ENCODE measurements around the gene OR2A1. TPM values are rescaled to one million over a fixed set of nuclear protein-coding genes. Genes with fewer than 3 reads are reported as not detected.
"Not testable (repeated sequence)": the region's sequence is repeated elsewhere in the genome, so short reads cannot be mapped to it uniquely, and the experiment has no call there.

The OR2A1 gene
- polyA plus RNA-seq, 1 of the 3 experiments (the other 2 are of a cell fraction) = not detected

DNA sequence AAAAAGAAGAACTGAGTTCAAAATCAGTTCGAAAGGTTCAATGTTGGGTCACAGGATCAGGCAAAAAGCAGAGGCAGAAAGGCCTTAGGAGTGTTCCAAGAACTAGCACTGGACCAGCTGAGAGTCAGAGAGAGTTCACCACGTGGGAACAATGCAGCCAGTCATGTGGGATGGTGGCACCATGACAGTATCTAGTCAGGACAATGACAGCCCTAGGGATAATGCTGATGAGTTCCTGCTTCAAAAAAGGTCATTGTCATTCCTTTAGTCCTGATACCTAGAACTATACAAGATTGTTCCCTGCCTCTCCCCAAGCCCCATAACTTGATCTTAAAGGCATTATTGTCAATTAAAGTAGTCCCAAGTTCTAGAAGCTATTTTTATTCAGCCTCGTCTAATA is 39.4 kb downstream of the OR2A1 start:
- H3K9ac ChIP-seq; H2AFZ ChIP-seq (ENCODE audit: low read depth); H3K9me2 ChIP-seq; H4K20me1 ChIP-seq (ENCODE audit: insufficient read depth); H3K36me3 ChIP-seq (replicated peaks in 1 of 2; ENCODE audit: control insufficient read depth in 1 of 2, insufficient read depth in 2 of 2, low read length in 1 of 2); DNase-seq; H3K4me2 ChIP-seq; H3K9me3 ChIP-seq; H3F3A ChIP-seq (replicated peaks; ENCODE audit: insufficient read depth); H3K27me3 ChIP-seq (ENCODE audit: insufficient read depth); CTCF ChIA-PET; H3K4me3 ChIP-seq (ENCODE audit: low read depth in 2 of 2, low read length in 1 of 2); POLR2A ChIA-PET; H3K27ac ChIP-seq (ENCODE audit: low read depth in 2 of 2, low read length in 1 of 2); H3K4me1 ChIP-seq (ENCODE audit: control insufficient read depth in 1 of 2, insufficient read depth in 2 of 2, low read depth in 1 of 2, low read length in 1 of 2); H3K79me2 ChIP-seq (ENCODE audit: insufficient read depth): not testable (repeated sequence)
- WGBS (ENCODE audit: low lambda C conversion rate) = 9% methylated on average over 2 of the region's 3 CpGs

GRCh38 chr7:144355176-144355822 is 43.1 kb downstream of the OR2A1 start, which contains the start of gene ARHGEF5:
TSS of gene ARHGEF5 (plus strand) at chr7:144355402. CDS start at chr7:144362670, 7,268 bp downstream.
- H3F3A ChIP-seq (replicated peaks; ENCODE audit: insufficient read depth); H3K4me2 ChIP-seq; H3K9me2 ChIP-seq; H3K27me3 ChIP-seq (ENCODE audit: insufficient read depth); H4K20me1 ChIP-seq (ENCODE audit: insufficient read depth); H3K9me3 ChIP-seq; H3K4me3 ChIP-seq (ENCODE audit: low read depth in 2 of 2, low read length in 1 of 2); POLR2A ChIA-PET; H3K79me2 ChIP-seq (ENCODE audit: insufficient read depth); H3K36me3 ChIP-seq (replicated peaks in 1 of 2; ENCODE audit: control insufficient read depth in 1 of 2, insufficient read depth in 2 of 2, low read length in 1 of 2); H3K4me1 ChIP-seq (ENCODE audit: control insufficient read depth in 1 of 2, insufficient read depth in 2 of 2, low read depth in 1 of 2, low read length in 1 of 2); H2AFZ ChIP-seq (ENCODE audit: low read depth); H3K27ac ChIP-seq (ENCODE audit: low read depth in 2 of 2, low read length in 1 of 2); DNase-seq; H3K9ac ChIP-seq; CTCF ChIA-PET: not testable (repeated sequence)
- WGBS (ENCODE audit: low lambda C conversion rate) = no CpG with 5 or more reads among the region's 50 CpGs

DNA sequence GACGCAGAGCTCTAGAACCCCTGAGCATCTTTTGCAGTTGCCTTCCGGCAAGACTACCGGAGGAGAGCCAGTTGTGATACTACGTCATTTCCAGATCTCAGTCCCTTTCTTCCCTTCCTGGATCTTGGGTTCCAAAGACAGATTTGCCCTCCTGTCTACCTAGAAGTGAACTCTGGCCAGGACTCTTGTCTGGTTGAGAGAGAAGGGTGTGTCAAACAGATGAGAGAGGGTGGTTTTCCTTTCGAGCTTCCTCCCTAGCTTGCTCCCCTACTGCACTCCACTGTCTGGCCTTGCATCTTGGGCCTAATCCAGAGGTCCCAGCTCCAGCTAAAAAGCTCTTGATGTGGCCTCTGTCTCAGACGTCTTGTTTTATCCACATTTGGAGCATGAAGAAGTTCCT is 44.0 kb downstream of the OR2A1 start:
- CTCF ChIA-PET; H2AFZ ChIP-seq (ENCODE audit: low read depth); H3K4me1 ChIP-seq (ENCODE audit: control insufficient read depth in 1 of 2, insufficient read depth in 2 of 2, low read depth in 1 of 2, low read length in 1 of 2); H3K27ac ChIP-seq (ENCODE audit: low read depth in 2 of 2, low read length in 1 of 2); H3K9ac ChIP-seq; DNase-seq; H3F3A ChIP-seq (replicated peaks; ENCODE audit: insufficient read depth); H3K27me3 ChIP-seq (ENCODE audit: insufficient read depth); POLR2A ChIA-PET; H3K9me3 ChIP-seq; H4K20me1 ChIP-seq (ENCODE audit: insufficient read depth); H3K36me3 ChIP-seq (replicated peaks in 1 of 2; ENCODE audit: control insufficient read depth in 1 of 2, insufficient read depth in 2 of 2, low read length in 1 of 2); H3K9me2 ChIP-seq; H3K79me2 ChIP-seq (ENCODE audit: insufficient read depth); H3K4me3 ChIP-seq (ENCODE audit: low read depth in 2 of 2, low read length in 1 of 2); H3K4me2 ChIP-seq: not testable (repeated sequence)
- WGBS (ENCODE audit: low lambda C conversion rate) = no CpG with 5 or more reads among the region's 6 CpGs

- H3K4me2 ChIP-seq; H3K9ac ChIP-seq; H4K20me1 ChIP-seq (ENCODE audit: insufficient read depth); H3K79me2 ChIP-seq (ENCODE audit: insufficient read depth); H3K36me3 ChIP-seq (replicated peaks in 1 of 2; ENCODE audit: control insufficient read depth in 1 of 2, insufficient read depth in 2 of 2, low read length in 1 of 2); DNase-seq; H3K27me3 ChIP-seq (ENCODE audit: insufficient read depth); H3F3A ChIP-seq (replicated peaks; ENCODE audit: insufficient read depth); H3K27ac ChIP-seq (ENCODE audit: low read depth in 2 of 2, low read length in 1 of 2); H3K9me2 ChIP-seq; H3K4me1 ChIP-seq (ENCODE audit: control insufficient read depth in 1 of 2, insufficient read depth in 2 of 2, low read depth in 1 of 2, low read length in 1 of 2); CTCF ChIA-PET; POLR2A ChIA-PET; H2AFZ ChIP-seq (ENCODE audit: low read depth); H3K4me3 ChIP-seq (ENCODE audit: low read depth in 2 of 2, low read length in 1 of 2); H3K9me3 ChIP-seq: not testable (repeated sequence)
- 3% methylated on average over 2 of the region's 11 CpGs for WGBS (ENCODE audit: low lambda C conversion rate)
Measured at GRCh38 chr7:144356860-144357259, 44.6 kb downstream of the OR2A1 start.

DNA sequence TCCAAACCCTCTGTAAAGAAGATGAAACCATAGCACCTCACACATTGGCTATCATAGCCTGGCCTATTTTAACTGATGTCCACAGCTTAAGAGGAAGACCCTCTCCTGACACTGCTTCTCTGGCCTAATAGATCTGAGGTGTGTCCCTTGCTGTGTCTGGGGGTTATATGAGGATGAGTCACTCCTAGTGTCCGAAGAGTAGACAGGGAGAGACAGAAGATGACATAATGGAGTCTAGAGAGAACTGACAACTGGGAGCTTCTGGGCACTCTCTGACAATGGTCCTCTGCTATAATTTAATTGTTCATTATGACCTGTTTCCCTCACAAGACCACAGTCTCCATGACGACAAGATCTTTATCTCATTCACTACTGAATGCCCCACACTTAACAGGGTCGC is 49.8 kb downstream of the OR2A1 start:
- H3K9me2 ChIP-seq; H3K36me3 ChIP-seq (replicated peaks in 1 of 2; ENCODE audit: control insufficient read depth in 1 of 2, insufficient read depth in 2 of 2, low read length in 1 of 2); H3K9me3 ChIP-seq; H3K4me2 ChIP-seq; H4K20me1 ChIP-seq (ENCODE audit: insufficient read depth); H3K27me3 ChIP-seq (ENCODE audit: insufficient read depth); CTCF ChIA-PET; DNase-seq; H3K9ac ChIP-seq; H3K27ac ChIP-seq (ENCODE audit: low read depth in 2 of 2, low read length in 1 of 2); H2AFZ ChIP-seq (ENCODE audit: low read depth); H3K4me3 ChIP-seq (ENCODE audit: low read depth in 2 of 2, low read length in 1 of 2); H3K79me2 ChIP-seq (ENCODE audit: insufficient read depth); POLR2A ChIA-PET; H3F3A ChIP-seq (replicated peaks; ENCODE audit: insufficient read depth); H3K4me1 ChIP-seq (ENCODE audit: control insufficient read depth in 1 of 2, insufficient read depth in 2 of 2, low read depth in 1 of 2, low read length in 1 of 2): not testable (repeated sequence)
- WGBS (ENCODE audit: low lambda C conversion rate) = no CpG with 5 or more reads among the region's 3 CpGs

DNA sequence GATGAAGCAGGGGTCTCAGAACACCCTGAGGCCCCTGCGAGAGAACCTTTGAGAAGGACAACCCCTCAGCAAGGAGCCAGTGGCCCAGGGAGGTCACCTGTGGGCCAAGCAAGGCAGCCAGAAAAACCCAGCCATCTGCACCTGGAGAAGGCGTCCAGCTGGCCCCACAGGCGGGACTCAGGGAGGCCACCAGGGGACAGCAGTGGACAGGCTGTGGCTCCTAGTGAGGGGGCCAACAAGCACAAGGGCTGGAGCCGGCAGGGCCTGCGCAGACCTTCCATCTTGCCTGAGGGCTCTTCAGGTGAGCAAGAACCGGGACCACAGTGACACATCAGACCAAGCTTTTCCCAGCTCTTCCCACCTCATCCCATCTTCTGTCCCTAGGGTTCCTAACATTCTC is 53.3 kb downstream of the OR2A1 start:
- H3K9me3 ChIP-seq; H3K79me2 ChIP-seq (ENCODE audit: insufficient read depth); DNase-seq; H3K9me2 ChIP-seq; CTCF ChIA-PET; H3K4me1 ChIP-seq (ENCODE audit: control insufficient read depth in 1 of 2, insufficient read depth in 2 of 2, low read depth in 1 of 2, low read length in 1 of 2); H3K9ac ChIP-seq; POLR2A ChIA-PET; H4K20me1 ChIP-seq (ENCODE audit: insufficient read depth); H2AFZ ChIP-seq (ENCODE audit: low read depth); H3K27me3 ChIP-seq (ENCODE audit: insufficient read depth); H3K36me3 ChIP-seq (replicated peaks in 1 of 2; ENCODE audit: control insufficient read depth in 1 of 2, insufficient read depth in 2 of 2, low read length in 1 of 2); H3F3A ChIP-seq (replicated peaks; ENCODE audit: insufficient read depth); H3K4me3 ChIP-seq (ENCODE audit: low read depth in 2 of 2, low read length in 1 of 2); H3K27ac ChIP-seq (ENCODE audit: low read depth in 2 of 2, low read length in 1 of 2); H3K4me2 ChIP-seq: not testable (repeated sequence)
- no CpG with 5 or more reads among the region's 6 CpGs for WGBS (ENCODE audit: low lambda C conversion rate)

GRCh38 chr7:144367250-144367649 is 55.0 kb downstream of the OR2A1 start:
- H3F3A ChIP-seq (replicated peaks; ENCODE audit: insufficient read depth); H4K20me1 ChIP-seq (ENCODE audit: insufficient read depth); H3K27me3 ChIP-seq (ENCODE audit: insufficient read depth); CTCF ChIA-PET; H3K4me1 ChIP-seq (ENCODE audit: control insufficient read depth in 1 of 2, insufficient read depth in 2 of 2, low read depth in 1 of 2, low read length in 1 of 2); H3K79me2 ChIP-seq (ENCODE audit: insufficient read depth); H3K9ac ChIP-seq; H3K9me2 ChIP-seq; POLR2A ChIA-PET; H2AFZ ChIP-seq (ENCODE audit: low read depth); DNase-seq; H3K9me3 ChIP-seq; H3K36me3 ChIP-seq (replicated peaks in 1 of 2; ENCODE audit: control insufficient read depth in 1 of 2, insufficient read depth in 2 of 2, low read length in 1 of 2); H3K4me3 ChIP-seq (ENCODE audit: low read depth in 2 of 2, low read length in 1 of 2); H3K4me2 ChIP-seq; H3K27ac ChIP-seq (ENCODE audit: low read depth in 2 of 2, low read length in 1 of 2): not testable (repeated sequence)
- WGBS (ENCODE audit: low lambda C conversion rate) = no CpG with 5 or more reads among the region's 9 CpGs
